ENCODE measurements around the gene P4HB. TPM values are rescaled to one million over a fixed set of nuclear protein-coding genes. Genes with fewer than 3 reads are reported as not detected.
"Not testable (repeated sequence)": the region's sequence is repeated elsewhere in the genome, so short reads cannot be mapped to it uniquely, and the experiment has no call there.

P4HB gene
- polyA plus RNA-seq, 4 donors: 409 to 482 (median 447) TPM

GRCh38 chr17:81849457-81849856 is 10.9 kb downstream of the P4HB start:
- DNase-seq (ENCODE audit: low read depth in 4 of 4, low spot score in 3 of 4): no peak

GRCh38 chr17:81846743-81847689 is 13.3 kb downstream of the P4HB start:
- no peak for DNase-seq (ENCODE audit: low read depth in 4 of 4, low spot score in 3 of 4)

- no peak for DNase-seq (ENCODE audit: low read depth in 4 of 4, low spot score in 3 of 4)
Observed at GRCh38 chr17:81845881-81846742, 14.2 kb downstream of the P4HB start.

DNA sequence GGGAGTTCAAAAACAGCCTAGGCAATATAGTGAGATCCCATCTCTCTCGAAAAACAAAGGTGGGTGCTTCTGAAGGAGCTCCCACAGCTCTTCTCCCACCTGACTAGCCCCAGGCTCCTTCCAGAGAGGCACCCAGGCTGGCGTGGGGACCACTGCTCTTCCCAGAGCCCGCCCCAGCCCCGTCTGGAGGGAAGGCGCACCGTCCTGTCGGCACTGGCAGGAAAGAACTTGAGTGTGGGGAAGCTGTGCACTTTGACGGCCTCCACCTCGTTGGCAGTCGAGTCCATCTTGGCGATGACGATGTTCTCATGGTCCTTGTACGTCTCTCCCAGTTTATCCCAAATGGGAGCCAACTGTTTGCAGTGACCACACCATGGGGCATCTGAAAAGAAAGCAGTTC is 15.0 kb downstream of the P4HB start:
- no peak for DNase-seq (ENCODE audit: low read depth in 4 of 4, low spot score in 3 of 4)

GRCh38 chr17:81844887-81845286 is 15.4 kb downstream of the P4HB start:
- no peak for DNase-seq (ENCODE audit: low read depth in 4 of 4, low spot score in 3 of 4)

DNA sequence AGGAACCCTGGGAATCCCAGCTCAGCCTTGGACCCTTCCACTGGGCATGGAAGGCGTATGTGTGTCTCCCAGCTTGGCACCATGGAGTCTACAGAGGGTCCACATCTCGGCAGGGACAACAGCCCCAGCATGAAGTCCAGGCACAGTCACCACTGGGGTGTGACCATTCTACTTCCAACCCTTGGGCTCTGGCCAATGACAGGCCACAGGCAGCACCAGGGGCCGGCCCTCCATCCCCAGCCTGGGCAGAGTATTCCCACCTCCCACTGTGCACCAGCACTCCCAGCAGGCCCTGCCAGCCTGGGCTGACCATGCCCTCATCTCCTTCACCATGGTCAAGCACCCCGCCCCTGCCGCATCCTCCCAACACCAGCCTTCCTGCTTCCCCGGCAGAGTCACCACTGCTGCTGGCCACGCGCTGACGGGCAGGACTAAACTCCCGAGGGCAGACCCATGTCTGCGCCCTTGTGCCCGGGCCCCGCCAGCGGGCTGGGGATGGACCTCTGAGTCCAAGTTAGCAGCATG is 15.9 kb downstream of the P4HB start:
- DNase-seq (ENCODE audit: low read depth in 4 of 4, low spot score in 3 of 4): no peak

GRCh38 chr17:81843713-81844326 is 16.5 kb downstream of the P4HB start:
- DNase-seq (ENCODE audit: low read depth in 4 of 4, low spot score in 3 of 4): no peak

DNA sequence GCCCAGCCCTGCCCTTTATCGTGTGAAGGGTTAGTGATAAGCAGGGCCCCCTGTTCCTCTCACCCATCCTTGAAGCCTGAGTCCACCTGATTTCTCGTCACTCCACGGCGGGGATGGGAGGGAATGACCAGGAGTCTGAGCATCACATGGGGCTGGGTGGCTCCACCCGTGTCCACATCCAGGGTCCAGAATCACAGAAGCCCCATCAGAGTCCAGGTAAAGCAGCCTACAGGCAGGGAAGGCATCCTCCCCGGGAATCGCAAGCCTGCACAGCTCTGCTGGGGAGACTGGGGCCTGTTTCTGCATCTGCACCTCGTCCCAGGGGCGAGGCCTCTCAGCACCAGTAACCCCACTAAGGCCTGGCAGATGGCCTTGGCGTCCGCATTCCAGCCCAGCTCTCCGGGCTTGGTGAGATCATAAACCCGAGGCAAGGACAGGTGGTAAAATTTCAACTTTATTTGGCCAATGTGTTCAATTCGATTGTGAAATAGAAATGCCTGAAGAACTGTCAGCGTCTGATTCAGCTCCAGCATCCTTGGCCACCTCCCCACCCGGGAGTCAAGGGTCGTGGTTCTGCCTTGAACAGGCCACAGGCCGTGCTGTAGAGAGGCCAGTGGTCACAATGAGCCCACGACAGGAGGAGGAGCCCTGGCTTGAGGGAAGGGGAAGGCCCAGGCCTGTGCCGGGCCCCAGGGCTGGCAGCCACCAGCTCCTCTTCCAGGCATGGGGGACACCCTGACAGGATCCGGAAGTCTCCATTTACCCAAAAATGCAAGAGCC is 17.4 kb downstream of the P4HB start:
- no peak for DNase-seq (ENCODE audit: low read depth in 4 of 4, low spot score in 3 of 4)

DNA sequence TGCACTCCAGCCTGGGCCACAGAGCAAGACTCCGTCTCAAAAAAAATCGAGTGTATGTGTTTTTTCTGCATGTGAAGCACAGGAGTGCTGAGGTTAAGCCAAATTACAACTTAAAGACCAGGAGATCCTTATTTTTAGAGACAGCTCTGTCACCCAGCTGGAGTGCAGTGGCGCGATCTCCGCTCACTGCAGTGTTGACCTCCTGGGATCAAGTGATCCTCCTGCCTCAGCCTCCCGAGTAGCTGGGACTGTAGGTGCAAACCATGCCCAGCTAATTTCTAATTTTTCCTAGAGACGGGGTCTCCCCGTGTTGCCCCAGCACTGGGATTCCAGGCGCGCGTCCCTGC is 18.0 kb downstream of the P4HB start:
- no peak for DNase-seq (ENCODE audit: low read depth in 4 of 4, low spot score in 3 of 4)

GRCh38 chr17:81841866-81842265 is 18.5 kb downstream of the P4HB start:
- no peak for DNase-seq (ENCODE audit: low read depth in 4 of 4, low spot score in 3 of 4)

DNA sequence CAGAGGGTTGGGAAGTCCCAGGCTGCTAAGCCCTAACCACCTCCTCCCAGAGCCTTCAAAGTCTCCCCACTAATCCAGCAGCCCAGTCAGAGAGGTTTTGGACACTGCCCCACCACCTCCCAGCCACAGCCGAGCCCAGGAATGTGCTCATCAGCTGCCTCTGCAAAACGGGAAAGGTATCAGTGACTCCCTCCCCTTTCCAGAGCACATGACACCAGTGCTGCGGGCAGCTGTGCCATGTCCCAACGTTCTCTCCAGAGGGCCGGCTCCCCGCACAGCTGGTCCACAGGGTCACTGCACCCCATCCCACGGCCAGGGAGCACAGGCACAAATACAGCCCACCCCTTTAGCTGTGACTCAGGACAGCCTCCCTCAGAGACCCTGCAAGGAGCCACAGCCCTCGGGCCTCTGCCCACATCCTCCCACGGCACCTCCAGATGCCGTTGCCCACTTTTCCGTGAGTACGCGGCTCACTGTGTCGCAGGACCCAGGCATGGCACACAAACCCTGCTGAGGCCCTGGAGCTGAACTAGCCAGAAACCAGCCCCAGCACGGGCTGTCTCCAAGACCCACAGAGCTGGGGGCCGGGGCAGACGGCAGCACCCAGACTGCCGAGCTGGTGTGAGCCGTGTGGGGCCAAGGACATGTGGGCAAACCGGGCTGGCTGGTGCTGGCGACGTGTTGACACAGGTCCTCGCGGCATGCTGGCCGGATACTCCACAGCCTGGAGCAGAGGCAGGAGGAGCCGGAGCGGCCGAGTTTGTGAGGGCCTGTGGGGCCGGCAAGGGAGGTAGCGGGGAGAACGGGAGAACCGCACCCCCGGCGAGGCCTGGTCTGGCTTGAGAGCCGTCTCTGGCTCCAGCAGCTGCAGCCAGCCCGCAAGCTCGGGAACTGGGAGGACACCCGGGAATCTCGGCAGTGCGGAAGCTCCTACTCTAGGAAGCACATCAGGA is 19.2 kb downstream of the P4HB start:
- DNase-seq (ENCODE audit: low read depth in 4 of 4, low spot score in 3 of 4): no peak

- not testable (repeated sequence) for DNase-seq (ENCODE audit: low read depth in 4 of 4, low spot score in 3 of 4)
Observed at GRCh38 chr17:81840059-81840458, 20.3 kb downstream of the P4HB start.

GRCh38 chr17:81839301-81839700 is 21.0 kb downstream of the P4HB start:
- no peak for DNase-seq (ENCODE audit: low read depth in 4 of 4, low spot score in 3 of 4)

GRCh38 chr17:81838753-81839255 is 21.5 kb downstream of the P4HB start:
- DNase-seq (ENCODE audit: low read depth in 4 of 4, low spot score in 3 of 4): no peak

GRCh38 chr17:81837641-81838040 is 22.7 kb downstream of the P4HB start:
- no peak for DNase-seq (ENCODE audit: low read depth in 4 of 4, low spot score in 3 of 4)

- DNase-seq (ENCODE audit: low read depth in 4 of 4, low spot score in 3 of 4): no peak
Observed at GRCh38 chr17:81834831-81835267, 25.5 kb downstream of the P4HB start, which contains the start of gene PPP1R27. TSS of gene PPP1R27 (minus strand) at chr17:81835050. CDS start at chr17:81834953, 97 bp downstream.

- DNase-seq (ENCODE audit: low read depth in 4 of 4, low spot score in 3 of 4): no peak
Observed at GRCh38 chr17:81833921-81834830, 26.2 kb downstream of the P4HB start.

Measured in left renal pelvis (tissue), 4 donors.